ENCODE results near the gene PPM1H.

GRCh38 chr12:62731055-62731820, 203.7 kb downstream of the PPM1H start:
- TF ChIP-seq EZH2 (IDR thresholded peaks at IDR 0.05; ENCODE audit: borderline replicate concordance, control insufficient read depth, low read depth, low read length), result no peak
- TF ChIP-seq, protein P1, sequence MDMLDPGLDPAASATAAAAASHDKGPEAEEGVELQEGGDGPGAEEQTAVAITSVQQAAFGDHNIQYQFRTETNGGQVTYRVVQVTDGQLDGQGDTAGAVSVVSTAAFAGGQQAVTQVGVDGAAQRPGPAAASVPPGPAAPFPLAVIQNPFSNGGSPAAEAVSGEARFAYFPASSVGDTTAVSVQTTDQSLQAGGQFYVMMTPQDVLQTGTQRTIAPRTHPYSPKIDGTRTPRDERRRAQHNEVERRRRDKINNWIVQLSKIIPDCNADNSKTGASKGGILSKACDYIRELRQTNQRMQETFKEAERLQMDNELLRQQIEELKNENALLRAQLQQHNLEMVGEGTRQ (IDR thresholded peaks at IDR 0.05; ENCODE audit: borderline replicate concordance, low read depth, low read length), result no peak
- TF ChIP-seq CTCF (IDR thresholded peaks at IDR 0.05 in 2 of 3, conservative IDR thresholded peaks at IDR 0.05 in 1 of 3; ENCODE audit: control insufficient read depth in 2 of 3, extremely low read depth in 1 of 3, insufficient read depth in 1 of 3, low read depth in 3 of 3, low read length in 3 of 3), result no peak
- no peak for TF ChIP-seq JUND (IDR thresholded peaks at IDR 0.05; ENCODE audit: low read depth, low read length)
- TF ChIP-seq POLR2AphosphoS5 (IDR thresholded peaks at IDR 0.05; ENCODE audit: low read length), result no peak

All from GM12878 (cell line).